BJ (cell line): ENCODE results near the gene SLC34A1. TPM values are rescaled to one million over a fixed set of nuclear protein-coding genes. Genes with fewer than 3 reads are reported as not detected.

Source experiments
- CTCF ChIA-PET: fragments of 350-600 bp; formaldehyde crosslinking; extraction: SDS; loops from one replicate; lab custom pipeline; 2021; ENCODE audit warnings: antibody characterized with exemption, inconsistent platforms; lab: Yijun Ruan, JAX
- POLR2A ChIA-PET: fragments of 300-600 bp; sonication (Branson Sonifier 250); formaldehyde crosslinking; extraction: SDS; loops from one replicate; lab custom pipeline; 2021; ENCODE audit warnings: antibody characterized with exemption; lab: Charles Lee
- DNase-seq: peaks from one replicate; pipeline ENCODE4 v3.0.0-alpha.2; 2011; ENCODE audit warnings: low read depth
- H3K27me3 ChIP-seq: 2 replicates; pipeline ENCODE4 v1.6.0; 2011; ENCODE audit warnings: low read length; ENCODE audit not compliant: control insufficient read depth, insufficient read depth
- H3K36me3 ChIP-seq: 2 replicates; pipeline ENCODE4 v1.5.1; 2011; ENCODE audit warnings: low read length; ENCODE audit not compliant: control insufficient read depth, insufficient read depth
- H3K4me3 ChIP-seq: 2 replicates; pipeline ENCODE4 v1.5.1; 2011; ENCODE audit warnings: low read depth, mild to moderate bottlenecking, control low read depth, low read length
- polyA plus RNA-seq: library from polyadenylated mRNA; depleted of rRNA; stranded (reverse); fragments of >200 nt; gene quantifications from 2 replicates; pipeline ENCODE4 v1.2.3, GENCODE V29; 2011
- TF ChIP-seq, protein P1 (sequence below): IDR thresholded peaks from 2 replicates; pipeline ENCODE4 v1.5.1; 2011; ENCODE audit warnings: low read depth, mild to moderate bottlenecking, control low read depth, inconsistent platforms, low read length, moderate library complexity; ENCODE audit not compliant: insufficient read depth

The SLC34A1 gene
- polyA plus RNA-seq, 1 experiment: not detected

DNA sequence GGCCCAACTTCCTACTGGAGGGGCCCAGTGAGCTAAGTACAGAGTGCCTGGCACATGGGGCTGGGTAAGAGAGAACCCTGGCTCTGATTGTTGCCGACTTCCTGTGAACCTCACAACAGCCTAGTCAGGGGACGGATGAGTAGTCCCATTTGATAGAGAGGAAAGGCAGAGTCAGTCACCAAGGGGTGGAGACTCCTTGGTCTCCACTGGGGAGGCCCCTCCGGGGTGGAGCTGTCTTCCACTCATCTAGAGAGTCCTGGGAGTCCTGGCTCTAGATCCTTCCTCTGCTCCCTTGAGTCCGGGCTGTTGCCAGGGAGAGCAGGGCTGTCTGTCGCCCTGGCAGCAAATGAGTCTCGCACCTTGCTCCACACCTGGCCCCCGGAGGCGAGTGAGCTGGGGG lies 50.2 kb downstream of the SLC34A1 start:
- POLR2A ChIA-PET: no interaction called here
- TF ChIP-seq, protein P1, sequence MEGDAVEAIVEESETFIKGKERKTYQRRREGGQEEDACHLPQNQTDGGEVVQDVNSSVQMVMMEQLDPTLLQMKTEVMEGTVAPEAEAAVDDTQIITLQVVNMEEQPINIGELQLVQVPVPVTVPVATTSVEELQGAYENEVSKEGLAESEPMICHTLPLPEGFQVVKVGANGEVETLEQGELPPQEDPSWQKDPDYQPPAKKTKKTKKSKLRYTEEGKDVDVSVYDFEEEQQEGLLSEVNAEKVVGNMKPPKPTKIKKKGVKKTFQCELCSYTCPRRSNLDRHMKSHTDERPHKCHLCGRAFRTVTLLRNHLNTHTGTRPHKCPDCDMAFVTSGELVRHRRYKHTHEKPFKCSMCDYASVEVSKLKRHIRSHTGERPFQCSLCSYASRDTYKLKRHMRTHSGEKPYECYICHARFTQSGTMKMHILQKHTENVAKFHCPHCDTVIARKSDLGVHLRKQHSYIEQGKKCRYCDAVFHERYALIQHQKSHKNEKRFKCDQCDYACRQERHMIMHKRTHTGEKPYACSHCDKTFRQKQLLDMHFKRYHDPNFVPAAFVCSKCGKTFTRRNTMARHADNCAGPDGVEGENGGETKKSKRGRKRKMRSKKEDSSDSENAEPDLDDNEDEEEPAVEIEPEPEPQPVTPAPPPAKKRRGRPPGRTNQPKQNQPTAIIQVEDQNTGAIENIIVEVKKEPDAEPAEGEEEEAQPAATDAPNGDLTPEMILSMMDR: no peak
- Histone ChIP-seq H3K36me3 (peaks cover 36% of the 10 kb centered on the region), H3K4me3 (no peak overlapping the region), H3K27me3 (no peaks in the 10 kb centered on the region)
- DNase-seq: no peak
- CTCF ChIA-PET: interaction anchor here (1.1 to 1.7 kb wide), 3 partner anchors 9 to 44 kb away, joined by 3 to 4 read pairs (median 4); no protein-coding TSS in a partner anchor

DNA sequence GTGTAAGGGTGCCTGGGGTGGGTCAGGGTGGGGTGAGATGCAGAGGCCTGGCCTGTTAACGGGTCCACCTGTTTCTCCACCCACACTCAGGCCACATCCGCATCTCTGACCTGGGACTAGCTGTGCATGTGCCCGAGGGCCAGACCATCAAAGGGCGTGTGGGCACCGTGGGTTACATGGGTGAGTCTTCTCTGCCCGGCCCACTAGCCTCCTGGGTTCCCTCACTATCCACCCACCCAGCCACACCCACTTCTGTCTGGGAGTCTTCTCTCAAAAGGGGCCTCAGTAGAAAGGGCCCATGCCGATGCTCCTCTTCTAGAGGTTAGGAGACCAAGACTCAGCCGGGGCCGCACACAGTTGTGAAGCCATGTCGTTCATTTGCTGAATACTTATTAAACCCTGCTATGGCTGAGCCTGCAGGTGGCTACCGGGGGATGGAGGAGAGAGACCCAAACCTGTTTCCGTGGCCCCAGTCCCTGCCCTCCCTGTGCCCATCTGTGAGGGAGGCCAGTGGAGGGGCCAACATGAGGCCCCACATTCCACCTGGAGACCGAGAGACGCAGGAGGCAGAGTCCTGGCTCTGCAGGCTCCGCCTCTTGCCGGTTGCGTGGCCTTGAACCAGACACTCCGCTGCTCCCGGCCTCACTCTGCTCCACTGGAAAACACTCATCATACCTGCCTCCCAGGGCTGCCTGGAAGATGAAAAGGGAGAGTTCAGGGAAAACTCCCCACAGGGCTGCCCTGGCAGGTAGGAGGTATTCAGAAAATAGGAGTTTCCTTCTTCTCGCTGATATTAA lies 50.9 kb downstream of the SLC34A1 start:
- POLR2A ChIA-PET: no interaction called here
- DNase-seq: no peak
- TF ChIP-seq, protein P1: no peak
- Histone ChIP-seq H3K27me3 (no peaks in the 10 kb centered on the region), H3K4me3 (no peak overlapping the region), H3K36me3 (peaks cover 34% of the 10 kb centered on the region)
- CTCF ChIA-PET: interaction anchor here (1.1 to 1.7 kb wide), 3 partner anchors 8 to 44 kb away, joined by 3 to 4 read pairs (median 4); no protein-coding TSS in a partner anchor

DNA sequence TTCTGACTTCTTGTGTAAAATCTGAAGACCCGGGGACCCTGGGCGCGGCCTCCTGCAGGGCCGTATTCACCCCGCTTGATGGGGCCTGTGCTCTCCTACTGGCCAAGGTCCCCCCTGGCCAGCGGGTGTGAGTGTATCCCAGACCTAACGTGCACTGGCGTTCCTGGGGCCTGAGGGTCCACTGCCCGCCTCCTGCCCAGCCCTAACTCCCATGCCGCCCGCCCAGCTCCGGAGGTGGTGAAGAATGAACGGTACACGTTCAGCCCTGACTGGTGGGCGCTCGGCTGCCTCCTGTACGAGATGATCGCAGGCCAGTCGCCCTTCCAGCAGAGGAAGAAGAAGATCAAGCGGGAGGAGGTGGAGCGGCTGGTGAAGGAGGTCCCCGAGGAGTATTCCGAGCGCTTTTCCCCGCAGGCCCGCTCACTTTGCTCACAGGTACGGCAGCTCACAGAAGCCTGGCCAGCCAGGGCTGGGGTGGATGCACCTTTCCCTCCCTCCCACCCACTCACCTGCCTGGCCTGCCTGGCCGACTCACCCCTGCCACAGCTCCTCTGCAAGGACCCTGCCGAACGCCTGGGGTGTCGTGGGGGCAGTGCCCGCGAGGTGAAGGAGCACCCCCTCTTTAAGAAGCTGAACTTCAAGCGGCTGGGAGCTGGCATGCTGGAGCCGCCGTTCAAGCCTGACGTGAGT lies 51.8 kb downstream of the SLC34A1 start:
- POLR2A ChIA-PET: no interaction called here
- Histone ChIP-seq H3K4me3 (no peak overlapping the region), H3K36me3 (peaks cover 35% of the 10 kb centered on the region), H3K27me3 (no peaks in the 10 kb centered on the region)
- CTCF ChIA-PET: interaction anchor here (0.6 kb wide), 1 partner anchor 122 kb away, joined by 3 read pairs; no protein-coding TSS in a partner anchor
- TF ChIP-seq, protein P1: no peak
- DNase-seq: no peak

DNA sequence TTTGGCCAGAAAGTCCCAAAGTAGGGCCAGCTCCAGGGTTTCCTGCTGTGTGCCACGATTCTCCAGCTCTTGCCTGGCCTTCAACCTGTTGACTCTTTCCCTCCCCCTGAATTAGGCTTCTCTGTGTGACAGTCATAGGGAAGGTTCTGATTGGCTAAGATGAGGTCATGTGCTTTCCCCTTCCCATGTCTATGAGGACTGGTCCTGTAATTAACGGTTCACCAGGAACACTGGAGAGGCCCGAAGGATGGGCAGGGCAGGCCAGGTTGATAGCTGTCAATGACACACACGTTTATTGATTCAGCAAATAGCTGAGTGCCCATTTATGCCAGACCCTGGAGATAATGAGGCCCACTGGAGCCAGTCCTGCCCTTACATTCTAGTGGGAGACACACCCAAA lies 53.4 kb downstream of the SLC34A1 start:
- CTCF ChIA-PET: interaction anchor here (1.0 to 3.1 kb wide), 4 partner anchors 10 to 34 kb away, joined by 3 to 15 read pairs (median 4); no protein-coding TSS in a partner anchor
- TF ChIP-seq, protein P1: no peak

DNA sequence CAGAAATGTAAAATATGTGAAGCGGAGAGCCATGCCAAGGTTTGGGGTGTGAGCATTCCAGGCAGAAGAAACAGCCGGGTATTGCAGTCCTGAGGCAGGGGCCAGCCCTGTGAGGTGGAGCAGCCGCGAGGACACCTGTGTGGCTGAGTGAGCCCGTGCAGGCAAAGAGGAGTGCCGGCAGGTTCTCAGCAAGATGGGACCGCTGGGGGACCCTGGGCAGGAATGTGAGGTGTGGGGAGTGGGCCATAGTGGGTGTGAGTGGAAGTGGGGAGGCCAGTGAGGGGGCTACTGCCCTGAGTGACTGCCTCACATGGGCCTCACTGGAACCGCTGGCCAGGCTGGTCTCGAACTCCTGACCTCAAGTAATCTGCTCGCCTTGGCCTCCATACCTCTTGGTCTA lies 54.2 kb downstream of the SLC34A1 start:
- Histone ChIP-seq H3K36me3 (peaks cover 21% of the 10 kb centered on the region), H3K4me3 (no peak overlapping the region), H3K27me3 (no peaks in the 10 kb centered on the region)
- TF ChIP-seq, protein P1: no peak
- ChIA-PET CTCF (interaction anchor here (3.1 kb wide), 1 partner anchor 34 kb away, joined by 15 read pairs; no protein-coding TSS in a partner anchor), POLR2A (no interaction called here)
- no peak for DNase-seq

More for the DNA sequence above, 53.4 kb downstream of the SLC34A1 start:
- peaks cover 30% of the 10 kb centered on the region for H3K36me3 ChIP-seq
- H3K4me3 ChIP-seq: no peak overlapping the region
- POLR2A ChIA-PET: interaction anchor here (0.5 kb wide), 1 partner anchor 59 kb away, joined by 3 read pairs; no protein-coding TSS in a partner anchor
- H3K27me3 ChIP-seq: no peaks in the 10 kb centered on the region
- no peak for DNase-seq
